Neural crest cell (in vitro differentiated cells): ENCODE data around the gene TGM4. TPM values are rescaled to one million over a fixed set of nuclear protein-coding genes. Genes with fewer than 3 reads are reported as not detected.

Experiments used
- DNase-seq: peaks from one replicate; pipeline ENCODE4 v3.0.0; 2021; ENCODE audit warnings: low read depth, mixed read lengths, low spot score
- H3K27ac Mint-ChIP-seq: one replicate; pipeline ENCODE4 v1.8.0; 2021; ENCODE audit warnings: mild to moderate bottlenecking, mixed read lengths; ENCODE audit not compliant: unreplicated experiment
- H3K27me3 Mint-ChIP-seq: 2 replicates; pipeline ENCODE4 v1.8.0; 2021; ENCODE audit warnings: low read depth, mild to moderate bottlenecking, mixed read lengths
- H3K36me3 Mint-ChIP-seq: 2 replicates; pipeline ENCODE4 v1.8.0; 2021; ENCODE audit warnings: low read depth, mild to moderate bottlenecking, mixed read lengths
- H3K4me1 Mint-ChIP-seq: 2 replicates; pipeline ENCODE4 v1.8.0; 2021; ENCODE audit warnings: mixed read lengths
- H3K4me3 Mint-ChIP-seq: one replicate; pipeline ENCODE4 v1.8.0; 2021; ENCODE audit warnings: mild to moderate bottlenecking, mixed read lengths
- H3K9me3 Mint-ChIP-seq: 2 replicates; pipeline ENCODE4 v1.8.0; 2021; ENCODE audit warnings: mixed read lengths
- total RNA-seq: library from RNA; stranded (reverse); gene quantifications from 2 replicates; pipeline ENCODE4 v1.2.1, GENCODE V29; 2021
- TF ChIP-seq, protein P1 (sequence below): fragments of 200-600 bp; sonication (generic); conservative IDR thresholded peaks from 2 replicates; pipeline ENCODE4 v1.5.0; 2021; ENCODE audit warnings: antibody characterized with exemption, mild to moderate bottlenecking

TGM4 gene
- total RNA-seq, 1 donor from 2014 or later, result not detected

DNA sequence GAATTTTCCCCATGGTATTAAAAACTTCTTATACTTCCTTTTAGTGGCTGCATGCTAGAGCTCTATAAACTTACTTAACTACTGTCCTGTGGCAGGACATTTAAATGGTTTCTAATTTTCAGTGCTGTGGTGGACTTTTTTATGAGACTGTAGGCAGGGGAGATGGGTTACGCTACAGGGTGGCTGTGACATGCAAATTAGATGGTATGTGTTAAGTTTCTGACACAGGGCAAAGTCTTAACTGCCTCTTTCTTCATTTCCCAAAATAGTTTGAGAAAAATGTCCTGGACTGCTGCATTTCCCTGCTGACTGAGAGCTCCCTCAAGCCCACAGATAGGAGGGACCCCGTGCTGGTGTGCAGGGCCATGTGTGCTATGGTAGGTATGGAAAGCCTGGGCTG, 22.0 kb downstream of the TGM4 start:
- Mint-ChIP-seq H3K27me3 (no peaks in the 10 kb centered on the region), H3K4me3 (no peak overlapping the region), H3K4me1 (peaks cover 32% of the 10 kb centered on the region), H3K9me3 (no peaks in the 10 kb centered on the region), H3K36me3 (no peaks in the 10 kb centered on the region), H3K27ac (no peak overlapping the region)
- DNase-seq, result no peak
- TF ChIP-seq, protein P1, sequence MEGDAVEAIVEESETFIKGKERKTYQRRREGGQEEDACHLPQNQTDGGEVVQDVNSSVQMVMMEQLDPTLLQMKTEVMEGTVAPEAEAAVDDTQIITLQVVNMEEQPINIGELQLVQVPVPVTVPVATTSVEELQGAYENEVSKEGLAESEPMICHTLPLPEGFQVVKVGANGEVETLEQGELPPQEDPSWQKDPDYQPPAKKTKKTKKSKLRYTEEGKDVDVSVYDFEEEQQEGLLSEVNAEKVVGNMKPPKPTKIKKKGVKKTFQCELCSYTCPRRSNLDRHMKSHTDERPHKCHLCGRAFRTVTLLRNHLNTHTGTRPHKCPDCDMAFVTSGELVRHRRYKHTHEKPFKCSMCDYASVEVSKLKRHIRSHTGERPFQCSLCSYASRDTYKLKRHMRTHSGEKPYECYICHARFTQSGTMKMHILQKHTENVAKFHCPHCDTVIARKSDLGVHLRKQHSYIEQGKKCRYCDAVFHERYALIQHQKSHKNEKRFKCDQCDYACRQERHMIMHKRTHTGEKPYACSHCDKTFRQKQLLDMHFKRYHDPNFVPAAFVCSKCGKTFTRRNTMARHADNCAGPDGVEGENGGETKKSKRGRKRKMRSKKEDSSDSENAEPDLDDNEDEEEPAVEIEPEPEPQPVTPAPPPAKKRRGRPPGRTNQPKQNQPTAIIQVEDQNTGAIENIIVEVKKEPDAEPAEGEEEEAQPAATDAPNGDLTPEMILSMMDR, result no peak

DNA sequence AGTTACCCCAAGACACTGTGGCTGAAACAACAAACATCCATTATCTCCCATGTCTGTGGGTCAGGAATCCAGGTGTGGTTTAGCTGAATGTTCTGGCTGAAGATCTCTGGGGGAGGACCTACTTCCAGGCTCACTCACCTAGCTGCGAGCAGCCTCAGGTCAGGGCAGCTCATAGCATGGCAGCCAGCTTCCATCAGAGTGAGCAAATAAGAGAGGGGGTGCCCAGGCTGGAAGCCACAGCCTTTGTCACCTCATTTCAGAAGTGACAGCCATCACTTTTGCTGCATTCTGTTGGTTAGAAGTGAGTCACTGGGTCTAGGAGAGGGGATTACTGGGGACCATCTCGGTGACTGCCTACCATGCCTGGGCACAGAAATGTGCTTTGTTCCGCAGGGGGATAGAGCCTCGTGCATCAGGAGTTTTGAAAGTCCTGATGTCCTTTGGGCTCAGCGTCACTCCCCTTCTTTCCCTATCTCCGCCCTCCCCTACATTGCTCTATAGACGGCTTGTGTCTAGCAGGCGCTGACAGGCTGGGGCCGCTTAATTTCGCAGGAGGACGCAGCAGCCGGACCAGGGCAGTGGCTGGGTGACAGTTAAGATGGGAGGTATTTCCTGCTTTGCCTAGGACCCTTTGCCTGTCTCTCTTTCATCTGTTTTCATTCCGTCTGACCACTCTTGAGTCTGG, 25.4 kb downstream of the TGM4 start:
- H3K9me3 Mint-ChIP-seq, result no peaks in the 10 kb centered on the region
- H3K27ac Mint-ChIP-seq, result peak overlapping the region; percentile 86
- TF ChIP-seq, protein P1, result no peak
- DNase-seq, result peak; percentile 30
- H3K36me3 Mint-ChIP-seq, result no peaks in the 10 kb centered on the region
- peak overlapping the region; percentile 32 for H3K4me3 Mint-ChIP-seq
- H3K4me1 Mint-ChIP-seq, result peaks cover 31% of the 10 kb centered on the region
- no peaks in the 10 kb centered on the region for H3K27me3 Mint-ChIP-seq

DNA sequence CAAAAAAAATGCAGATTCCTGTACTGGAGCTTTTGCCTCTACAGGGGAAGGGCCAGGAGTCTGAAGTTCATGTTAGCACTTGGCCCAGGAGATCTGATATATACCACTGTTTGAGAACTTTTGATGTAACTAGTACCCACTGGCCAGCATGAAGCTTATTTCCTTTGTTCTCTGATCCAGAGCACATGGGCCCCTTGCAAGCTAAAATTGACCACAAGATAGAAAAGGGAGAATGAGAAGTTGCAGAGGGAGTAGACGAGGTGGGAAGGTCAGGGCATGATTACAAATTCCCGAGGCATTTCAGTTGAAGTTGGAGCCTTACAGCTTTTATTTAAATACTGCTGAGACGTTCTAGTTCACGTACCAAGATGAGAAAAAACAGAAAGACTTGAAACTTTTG, 28.2 kb downstream of the TGM4 start:
- TF ChIP-seq, protein P1, result no peak
- H3K4me1 Mint-ChIP-seq, result peaks cover 33% of the 10 kb centered on the region
- peaks cover under 1% of the 10 kb centered on the region for H3K27me3 Mint-ChIP-seq
- no peaks in the 10 kb centered on the region for H3K9me3 Mint-ChIP-seq
- H3K36me3 Mint-ChIP-seq, result no peaks in the 10 kb centered on the region
- no peak overlapping the region for H3K4me3 Mint-ChIP-seq
- DNase-seq, result no peak
- H3K27ac Mint-ChIP-seq, result no peak overlapping the region

DNA sequence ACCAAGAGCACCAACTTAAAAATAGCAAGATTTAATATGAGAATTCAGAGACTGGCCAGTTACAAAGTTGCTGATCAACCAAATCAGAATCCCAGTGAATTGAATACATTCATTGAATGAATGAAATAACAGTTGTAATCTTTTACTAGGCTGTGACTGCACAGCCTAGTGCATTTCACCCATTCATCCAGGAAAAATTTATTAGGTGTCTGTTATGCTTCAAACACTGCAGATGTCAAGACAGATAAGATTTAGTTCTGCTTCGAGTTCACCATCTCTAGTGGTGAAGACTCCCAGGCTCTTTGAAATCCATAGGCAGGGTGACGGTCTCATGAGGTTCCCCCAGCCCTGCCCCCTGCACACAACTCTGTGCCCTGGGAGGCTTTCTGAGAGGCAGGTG, 28.9 kb downstream of the TGM4 start:
- H3K4me3 Mint-ChIP-seq, result no peak overlapping the region
- peaks cover 6% of the 10 kb centered on the region for H3K27me3 Mint-ChIP-seq
- H3K9me3 Mint-ChIP-seq, result no peaks in the 10 kb centered on the region
- TF ChIP-seq, protein P1, result no peak
- H3K4me1 Mint-ChIP-seq, result peaks cover 35% of the 10 kb centered on the region
- no peaks in the 10 kb centered on the region for H3K36me3 Mint-ChIP-seq
- no peak for DNase-seq
- H3K27ac Mint-ChIP-seq, result no peak overlapping the region

DNA sequence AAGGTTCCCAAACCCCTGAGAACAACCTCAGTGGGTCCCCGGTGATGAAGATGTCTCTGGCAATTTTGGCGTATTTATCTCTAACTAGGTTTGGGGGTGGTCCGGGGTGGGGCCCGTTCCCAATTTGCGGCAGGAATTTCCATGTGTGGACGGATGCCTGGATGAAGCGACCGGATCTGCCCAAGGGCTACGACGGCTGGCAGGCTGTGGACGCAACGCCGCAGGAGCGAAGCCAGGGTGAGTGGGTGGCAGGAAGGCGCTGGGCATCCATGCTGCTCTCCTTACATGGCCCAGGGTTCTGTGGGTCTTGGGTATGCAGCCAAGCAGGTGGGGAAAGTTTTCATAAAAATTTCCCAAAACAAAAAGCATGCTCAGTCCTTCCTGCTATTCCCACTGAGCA, 29.3 kb downstream of the TGM4 start:
- peaks cover 35% of the 10 kb centered on the region for H3K4me1 Mint-ChIP-seq
- no peaks in the 10 kb centered on the region for H3K36me3 Mint-ChIP-seq
- TF ChIP-seq, protein P1, result no peak
- H3K27me3 Mint-ChIP-seq, result peaks cover 6% of the 10 kb centered on the region
- H3K4me3 Mint-ChIP-seq, result no peak overlapping the region
- H3K9me3 Mint-ChIP-seq, result no peaks in the 10 kb centered on the region
- no peak for DNase-seq
- no peak overlapping the region for H3K27ac Mint-ChIP-seq
